ENCODE data around the gene SF3B1. TPM values are rescaled to one million over a fixed set of nuclear protein-coding genes. Genes with fewer than 3 reads are reported as not detected.

SF3B1 gene
- total and polyA plus RNA-seq, 8 donors: 203 to 613 (median 488) TPM

DNA sequence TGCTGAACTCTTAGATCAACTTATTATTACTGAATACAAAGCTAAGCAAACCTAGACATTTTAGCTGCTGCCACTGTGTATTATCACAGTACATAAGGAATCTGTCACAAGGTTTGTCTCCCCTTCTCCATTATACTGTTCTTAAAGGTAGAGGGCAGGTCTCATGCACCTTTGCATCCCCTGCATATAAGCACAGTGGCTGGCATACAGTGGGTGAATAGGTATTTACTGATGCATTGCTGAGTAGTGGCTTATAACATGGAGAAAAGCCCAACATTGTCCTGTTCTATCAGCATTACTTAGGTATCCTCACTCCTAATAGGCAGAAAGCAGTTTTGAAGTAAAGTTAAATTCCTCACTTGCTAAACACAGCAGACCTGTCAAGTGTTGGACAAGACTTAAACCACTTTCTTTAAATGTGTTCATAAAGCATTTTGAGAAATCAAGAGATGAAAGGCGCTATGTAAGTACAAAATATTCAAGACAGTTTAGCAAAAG is 43.6 kb downstream of the SF3B1 start:
- no peaks in the 10 kb centered on the region for H3K9me3 ChIP-seq
- no peaks in the 10 kb centered on the region for H3K27me3 ChIP-seq
- no peak overlapping the region for H3K27ac ChIP-seq
- DNase-seq (no peak), ATAC-seq (no peak)
- intact Hi-C loops (cut with DNase I): no loop called here
- TF ChIP-seq, protein P1, sequence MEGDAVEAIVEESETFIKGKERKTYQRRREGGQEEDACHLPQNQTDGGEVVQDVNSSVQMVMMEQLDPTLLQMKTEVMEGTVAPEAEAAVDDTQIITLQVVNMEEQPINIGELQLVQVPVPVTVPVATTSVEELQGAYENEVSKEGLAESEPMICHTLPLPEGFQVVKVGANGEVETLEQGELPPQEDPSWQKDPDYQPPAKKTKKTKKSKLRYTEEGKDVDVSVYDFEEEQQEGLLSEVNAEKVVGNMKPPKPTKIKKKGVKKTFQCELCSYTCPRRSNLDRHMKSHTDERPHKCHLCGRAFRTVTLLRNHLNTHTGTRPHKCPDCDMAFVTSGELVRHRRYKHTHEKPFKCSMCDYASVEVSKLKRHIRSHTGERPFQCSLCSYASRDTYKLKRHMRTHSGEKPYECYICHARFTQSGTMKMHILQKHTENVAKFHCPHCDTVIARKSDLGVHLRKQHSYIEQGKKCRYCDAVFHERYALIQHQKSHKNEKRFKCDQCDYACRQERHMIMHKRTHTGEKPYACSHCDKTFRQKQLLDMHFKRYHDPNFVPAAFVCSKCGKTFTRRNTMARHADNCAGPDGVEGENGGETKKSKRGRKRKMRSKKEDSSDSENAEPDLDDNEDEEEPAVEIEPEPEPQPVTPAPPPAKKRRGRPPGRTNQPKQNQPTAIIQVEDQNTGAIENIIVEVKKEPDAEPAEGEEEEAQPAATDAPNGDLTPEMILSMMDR (IDR thresholded peaks at IDR 0.05): no peak
- H3K4me3 ChIP-seq: no peak overlapping the region
- H3K36me3 ChIP-seq: peaks cover 6 to 59% of the 10 kb centered on the region in 2 donors
- no peaks in the 10 kb centered on the region for H3K4me1 ChIP-seq

DNA sequence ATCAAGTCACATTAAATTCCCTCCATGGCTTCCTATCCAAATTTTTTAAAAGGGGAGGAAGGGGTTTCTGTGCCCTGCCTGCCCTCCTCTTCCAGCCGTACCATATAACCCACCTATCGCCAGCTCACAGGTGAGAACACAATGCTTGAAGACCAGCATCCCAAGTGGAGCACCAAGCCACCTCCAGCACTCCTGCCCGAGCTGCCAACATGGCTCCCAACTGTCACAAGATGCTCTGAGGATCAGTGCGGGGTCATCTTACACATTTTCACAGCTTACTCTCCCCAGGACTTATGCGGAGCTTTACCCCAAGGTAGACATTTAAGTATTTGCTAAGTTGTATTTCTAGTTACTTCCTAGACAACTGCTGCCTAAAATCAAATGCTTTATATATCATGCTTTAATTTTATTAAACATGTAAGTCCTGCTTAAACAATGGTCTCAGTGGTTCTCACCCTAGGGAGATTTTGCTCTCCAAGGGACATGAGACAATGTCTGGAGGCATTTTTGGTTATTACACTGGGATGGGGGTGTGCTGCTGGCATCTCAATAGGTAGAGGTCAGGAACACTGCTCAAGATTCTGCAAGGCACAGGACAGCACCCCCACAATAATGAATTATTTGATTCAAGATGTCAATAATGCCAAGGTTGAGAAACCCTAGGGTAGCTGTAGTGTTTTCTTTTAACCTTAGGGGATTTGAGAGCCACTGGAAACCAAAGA is 45.8 kb downstream of the SF3B1 start:
- H3K27ac ChIP-seq: no peak overlapping the region
- no peak for ATAC-seq
- H3K9me3 ChIP-seq: no peaks in the 10 kb centered on the region
- DNase-seq: no peak
- no peaks in the 10 kb centered on the region for H3K27me3 ChIP-seq
- TF ChIP-seq, protein P1 (IDR thresholded peaks at IDR 0.05): no peak
- H3K4me1 ChIP-seq: no peaks in the 10 kb centered on the region
- peaks cover 2 to 37% of the 10 kb centered on the region in 2 donors for H3K36me3 ChIP-seq
- H3K4me3 ChIP-seq: no peak overlapping the region
- intact Hi-C loops (cut with DNase I): no loop called here

DNA sequence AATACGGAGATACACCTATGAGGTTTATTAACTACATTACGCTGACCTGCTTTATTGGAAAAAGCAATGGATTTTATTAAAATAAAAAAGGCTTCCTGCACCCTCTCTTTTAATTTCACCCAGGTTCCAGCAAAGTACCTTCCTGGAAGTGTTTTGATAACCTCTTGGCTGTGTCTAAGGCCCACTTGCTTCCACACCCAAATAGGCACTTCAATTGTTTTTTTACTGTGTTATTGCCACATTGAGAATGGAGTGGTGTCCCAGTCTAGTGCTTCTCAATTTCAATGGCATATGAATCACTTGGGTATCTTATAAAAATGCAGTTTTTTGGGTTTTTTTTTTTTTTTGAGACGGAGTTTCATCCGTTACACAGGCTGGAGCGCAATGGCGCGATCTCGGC is 47.6 kb downstream of the SF3B1 start:
- TF ChIP-seq, protein P1 (IDR thresholded peaks at IDR 0.05): no peak
- ATAC-seq: peak; percentile 69
- Histone ChIP-seq H3K4me1 (no peaks in the 10 kb centered on the region), H3K4me3 (no peak overlapping the region), H3K36me3 (peaks cover 0 to 18% of the 10 kb centered on the region in 2 donors), H3K27me3 (no peaks in the 10 kb centered on the region), H3K27ac (no peak overlapping the region), H3K9me3 (no peaks in the 10 kb centered on the region)
- DNase-seq: no peak
- intact Hi-C loops (cut with DNase I): no loop called here

DNA sequence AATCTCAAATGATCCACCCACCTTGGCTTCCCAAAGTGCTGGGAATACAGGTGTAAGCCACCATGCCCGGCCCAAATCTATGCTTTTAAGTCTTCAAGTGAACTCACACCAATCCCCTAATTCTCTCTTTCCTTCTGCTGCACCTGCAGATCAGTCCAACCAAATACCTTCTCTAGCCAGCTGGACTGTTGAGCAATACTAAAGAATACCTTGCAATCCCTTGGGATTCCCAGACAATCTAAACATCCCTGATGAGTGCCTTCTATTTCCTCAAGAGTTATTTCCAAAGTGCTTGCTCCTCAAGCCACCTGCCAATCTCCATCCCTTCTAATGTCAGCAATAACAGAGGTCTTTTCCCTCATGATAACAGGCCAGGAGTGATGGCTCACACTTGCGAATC is 48.6 kb downstream of the SF3B1 start:
- Histone ChIP-seq H3K9me3 (no peaks in the 10 kb centered on the region), H3K4me1 (no peaks in the 10 kb centered on the region), H3K36me3 (peaks cover 0 to 9% of the 10 kb centered on the region in 2 donors), H3K4me3 (no peak overlapping the region), H3K27ac (no peak overlapping the region), H3K27me3 (no peaks in the 10 kb centered on the region)
- DNase-seq (no peak), ATAC-seq (no peak)
- TF ChIP-seq, protein P1 (IDR thresholded peaks at IDR 0.05): no peak
- intact Hi-C loops (cut with DNase I): no loop called here

DNA sequence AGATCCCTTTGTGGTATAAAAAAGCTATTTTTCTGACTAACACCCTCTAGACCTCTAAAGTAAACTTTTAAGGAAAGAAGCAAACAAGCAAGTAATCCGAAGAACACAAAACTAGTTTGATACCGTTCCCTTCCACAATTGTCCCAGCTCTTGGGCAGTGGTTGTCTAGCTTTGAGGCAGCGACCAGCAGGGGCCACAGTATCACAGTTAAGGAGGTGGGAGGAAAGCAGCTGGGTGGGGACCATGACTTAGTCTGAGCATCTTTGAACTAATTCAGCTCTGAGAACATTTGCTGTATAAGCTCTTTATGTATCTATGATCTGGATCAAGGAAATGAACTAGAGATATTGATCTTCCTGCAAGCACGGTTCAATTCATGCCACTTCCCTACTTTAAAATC is 51.0 kb downstream of the SF3B1 start:
- no peak overlapping the region for H3K27ac ChIP-seq
- no peaks in the 10 kb centered on the region for H3K9me3 ChIP-seq
- no peaks in the 10 kb centered on the region for H3K4me1 ChIP-seq
- no peak overlapping the region for H3K4me3 ChIP-seq
- intact Hi-C loops (cut with DNase I): no loop called here
- TF ChIP-seq, protein P1 (IDR thresholded peaks at IDR 0.05): no peak
- no peak for DNase-seq
- H3K27me3 ChIP-seq: no peaks in the 10 kb centered on the region
- no peak for ATAC-seq
- no peaks in the 10 kb centered on the region for H3K36me3 ChIP-seq

All from left lung (tissue), 10 donors.